GM19372 (cell line): Measurements from ENCODE around the gene RPUSD1.

Source experiments
- ATAC-seq: cut with Tn5 transposase; IDR thresholded peaks from one replicate; pipeline ENCODE4 v1.9.1; 2021; ENCODE audit warnings: mild to moderate bottlenecking, low read depth, moderate library complexity; ENCODE audit not compliant: unreplicated experiment

The RPUSD1 gene

DNA sequence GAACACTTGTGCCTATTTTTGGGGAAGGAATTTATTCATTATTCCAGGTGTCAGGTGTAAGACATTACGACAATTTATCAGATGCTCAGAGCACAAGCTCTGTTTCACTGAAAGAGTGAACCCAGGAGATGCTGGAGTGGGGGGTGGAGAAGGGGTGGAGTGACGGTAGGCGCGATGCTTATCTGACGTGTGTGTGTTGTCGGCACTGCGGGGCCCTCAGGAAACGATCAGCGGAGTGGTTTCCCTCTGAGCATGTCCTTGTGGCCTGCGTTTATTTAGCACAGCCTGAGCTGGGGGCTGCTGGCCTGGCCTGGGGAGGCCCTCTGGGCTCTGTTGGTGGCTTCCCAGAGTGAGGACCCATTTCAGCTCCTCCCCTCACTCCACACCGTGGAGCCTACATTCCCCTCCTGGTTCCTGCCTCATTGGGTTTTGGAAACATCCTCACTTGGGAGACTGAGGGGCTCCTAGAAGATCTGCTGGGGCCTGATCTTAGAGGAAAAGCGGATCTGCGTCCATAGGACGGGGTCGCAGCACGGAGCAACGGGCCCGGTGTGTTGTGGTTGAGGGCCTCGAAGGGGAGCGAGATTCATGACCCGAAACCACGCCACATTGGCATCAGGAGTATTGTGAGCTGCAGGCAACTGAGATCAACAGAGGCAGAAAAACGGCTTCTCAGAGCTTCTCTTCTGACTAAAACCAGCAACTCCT, 31.3 kb upstream of the RPUSD1 start:
- ATAC-seq = no peak

DNA sequence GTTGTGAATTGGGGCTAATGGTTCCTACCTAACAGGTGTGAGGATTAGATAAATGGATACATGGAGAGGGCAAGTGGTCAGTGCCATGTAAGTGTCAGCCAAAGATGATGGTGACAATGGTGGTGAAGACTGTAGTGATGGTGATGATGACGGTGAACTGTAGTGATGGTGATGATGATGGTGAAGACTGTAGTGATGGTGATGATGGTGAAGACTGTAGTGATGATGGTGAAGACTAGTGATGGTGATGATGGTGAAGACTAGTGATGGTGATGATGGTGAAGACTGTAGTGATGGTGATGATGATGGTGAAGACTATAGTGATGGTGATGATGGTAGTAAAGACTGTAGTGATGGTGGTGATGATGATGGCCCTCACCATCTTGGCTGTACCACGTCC, 30.4 kb upstream of the RPUSD1 start:
- no peak for ATAC-seq

DNA sequence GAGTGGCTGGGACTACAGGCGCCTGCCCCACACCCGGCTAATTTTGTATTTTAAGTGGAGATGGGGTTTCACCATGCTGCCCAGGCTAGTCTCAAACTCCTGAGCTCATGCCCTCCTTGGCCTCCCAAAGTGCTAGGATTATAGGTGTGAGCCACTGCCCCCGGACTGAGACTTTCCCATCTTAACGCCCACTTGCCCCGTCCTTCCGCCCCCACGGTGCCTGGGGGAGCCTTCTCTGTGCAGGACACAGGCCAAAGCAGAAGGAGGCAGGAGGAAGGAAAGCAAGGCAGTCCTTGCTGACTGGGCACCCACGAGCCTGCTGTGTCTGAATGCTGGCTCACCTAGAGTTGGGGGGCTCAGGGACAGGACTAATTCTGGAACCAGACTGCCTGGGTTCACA, 30.0 kb upstream of the RPUSD1 start:
- ATAC-seq = no peak

GRCh38 chr16:817001-817906, 29.1 kb upstream of the RPUSD1 start:
- no peak for ATAC-seq

DNA sequence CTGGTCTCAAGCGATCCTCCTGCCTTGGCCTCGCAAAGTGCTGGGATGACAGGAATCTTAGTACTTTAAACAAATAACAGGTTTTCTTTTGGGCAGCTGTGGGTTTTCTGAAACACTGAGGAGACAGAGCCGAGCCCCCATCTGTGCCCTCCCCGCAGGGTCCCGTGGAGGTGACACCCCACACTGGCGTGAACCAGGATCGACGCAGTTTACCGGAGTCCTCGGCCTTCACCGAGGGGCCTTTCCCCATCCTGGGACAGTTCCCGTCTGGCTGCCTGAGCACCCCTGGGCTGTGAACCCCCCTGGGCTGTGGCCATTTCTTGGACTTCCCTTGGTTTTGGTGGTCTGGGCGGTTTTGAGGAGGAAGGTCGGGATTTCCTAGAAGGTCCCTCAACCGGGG, 27.7 kb upstream of the RPUSD1 start:
- ATAC-seq = no peak

DNA sequence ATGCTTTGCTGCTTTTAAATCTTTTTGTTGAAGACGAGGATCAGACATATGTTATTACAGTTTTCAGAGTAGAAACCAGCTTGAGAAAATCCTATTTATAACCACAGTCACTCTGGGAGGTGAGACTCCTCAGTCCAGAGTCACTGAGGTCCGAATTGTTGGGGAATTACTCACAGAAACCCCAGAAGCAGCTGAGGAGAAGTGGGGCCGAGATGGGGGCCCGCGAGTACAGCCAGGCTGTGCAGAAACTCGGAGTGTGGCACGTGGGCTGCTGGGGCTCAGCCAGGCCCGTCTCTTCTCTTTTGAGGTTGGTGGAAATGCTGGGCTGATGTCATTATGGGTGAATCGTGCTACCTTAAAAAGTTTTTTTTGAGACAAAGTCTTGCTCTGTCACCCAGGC, 26.8 kb upstream of the RPUSD1 start:
- ATAC-seq = no peak

DNA sequence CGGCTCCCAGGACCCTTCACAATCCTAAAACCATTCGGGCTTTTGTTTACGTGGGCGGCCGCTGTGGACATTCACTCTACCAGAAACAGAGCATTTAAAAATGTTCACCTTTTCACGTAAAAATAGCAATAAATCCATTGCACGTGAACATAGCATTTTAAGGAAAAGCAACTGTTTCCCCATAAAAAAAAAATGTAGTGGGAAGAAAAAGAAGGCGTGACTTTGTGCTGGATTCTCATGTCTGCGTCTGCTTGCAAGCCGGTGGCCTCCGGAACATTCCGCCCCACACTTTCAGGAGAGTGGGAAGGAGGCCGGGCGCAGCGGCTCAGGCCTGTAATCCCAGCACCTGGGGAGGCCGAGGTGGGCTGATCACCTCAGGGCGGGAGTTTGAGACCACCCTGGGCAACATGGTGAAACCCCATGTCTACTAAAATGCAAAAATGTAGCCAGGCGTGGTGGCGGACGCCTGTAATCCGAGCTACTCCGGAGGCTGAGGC, 25.8 kb upstream of the RPUSD1 start:
- ATAC-seq = no peak

DNA sequence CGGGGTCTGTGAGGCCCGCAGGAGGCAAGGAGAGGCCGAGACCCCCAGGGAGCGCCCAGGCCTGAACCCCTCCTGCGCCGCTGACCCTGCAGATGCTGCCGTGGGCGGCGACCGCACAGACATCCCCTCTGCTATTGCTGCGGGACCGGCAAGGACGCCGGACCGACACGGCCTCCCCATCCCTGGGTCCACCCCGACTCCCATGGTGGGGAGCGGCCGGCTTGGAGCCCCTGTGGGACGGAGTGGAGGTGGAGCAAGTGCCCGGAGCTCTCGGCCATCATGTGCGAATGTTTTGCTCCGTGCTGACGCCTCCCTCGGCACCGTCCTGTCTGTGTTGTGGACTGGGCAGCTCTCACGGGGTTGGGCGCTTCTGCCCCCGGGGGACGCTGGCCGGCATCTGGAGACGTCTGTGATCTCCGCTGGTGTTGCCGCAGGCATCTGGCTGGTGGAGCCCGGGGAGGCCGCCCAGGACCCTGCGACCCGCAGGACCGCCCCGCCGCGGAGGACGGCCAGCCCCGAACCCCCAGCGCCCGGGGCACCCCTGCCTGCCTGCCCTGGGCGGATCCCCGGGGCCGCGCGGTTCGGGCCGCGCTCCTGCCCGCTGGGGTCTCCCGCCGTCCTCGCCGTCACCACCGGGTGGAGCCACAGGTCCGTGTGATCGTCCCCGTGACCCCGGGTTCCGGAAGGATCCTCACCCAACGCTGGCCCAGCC, 25.2 kb upstream of the RPUSD1 start:
- no peak for ATAC-seq

GRCh38 chr16:808085-808386, 19.9 kb upstream of the RPUSD1 start:
- no peak for ATAC-seq

DNA sequence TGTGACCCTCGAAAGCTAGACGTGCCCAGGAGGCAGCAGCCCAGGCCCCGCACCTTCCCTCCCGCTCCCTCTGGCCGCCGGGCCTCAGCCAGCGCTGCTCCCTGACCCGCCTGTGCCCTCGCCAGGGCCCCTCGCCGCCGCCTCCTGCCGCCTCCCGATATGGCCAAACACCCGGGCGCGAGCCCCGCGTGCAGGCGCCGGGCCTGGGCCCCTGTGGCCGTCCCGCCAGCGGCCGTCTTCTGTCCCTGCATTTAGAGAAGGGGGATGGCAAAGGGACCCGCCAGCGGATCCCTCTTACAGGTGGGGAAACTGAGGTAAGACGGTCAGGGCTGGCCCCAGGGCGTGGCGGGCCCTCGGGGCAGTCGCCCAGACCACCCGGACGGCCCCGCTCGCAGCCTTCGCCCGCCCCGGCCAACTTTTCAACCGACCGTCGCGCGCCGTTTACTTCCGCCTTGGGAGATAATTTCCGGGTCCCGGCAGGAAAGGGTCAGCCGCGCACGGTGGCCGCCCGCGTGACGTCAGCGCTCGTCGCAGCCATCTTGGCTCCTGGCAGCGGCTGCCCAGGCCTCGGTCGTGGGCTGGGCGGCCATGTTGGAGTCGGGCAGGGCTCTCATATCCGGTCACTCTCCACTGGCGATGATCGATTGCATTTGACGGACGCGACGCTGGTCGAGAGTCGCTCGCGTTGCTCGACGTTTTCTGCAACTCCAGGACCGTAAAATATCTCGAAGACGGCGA, 19.3 kb upstream of the RPUSD1 start:
- peak; percentile 89 for ATAC-seq

DNA sequence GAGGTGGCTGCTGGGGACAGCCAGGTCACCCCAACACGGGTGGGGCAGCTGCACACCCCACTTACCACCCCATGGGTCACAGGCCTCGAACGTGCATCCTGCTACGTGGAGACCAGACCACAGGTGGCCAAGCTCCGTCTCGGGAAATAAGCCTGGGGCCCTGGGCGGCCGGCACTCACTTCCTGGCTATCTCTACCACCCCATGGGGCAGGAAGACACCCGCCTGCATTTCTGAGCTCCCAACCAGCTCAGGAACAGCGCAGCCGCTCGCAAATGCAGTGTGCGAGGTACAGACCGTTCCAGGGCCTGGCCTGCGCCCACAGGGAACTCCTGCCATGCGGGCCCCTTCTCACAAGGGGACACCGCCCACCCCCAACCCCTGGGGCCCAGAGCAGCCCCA, 17.3 kb upstream of the RPUSD1 start:
- ATAC-seq = no peak

GRCh38 chr16:804193-805048, 16.2 kb upstream of the RPUSD1 start:
- no peak for ATAC-seq

DNA sequence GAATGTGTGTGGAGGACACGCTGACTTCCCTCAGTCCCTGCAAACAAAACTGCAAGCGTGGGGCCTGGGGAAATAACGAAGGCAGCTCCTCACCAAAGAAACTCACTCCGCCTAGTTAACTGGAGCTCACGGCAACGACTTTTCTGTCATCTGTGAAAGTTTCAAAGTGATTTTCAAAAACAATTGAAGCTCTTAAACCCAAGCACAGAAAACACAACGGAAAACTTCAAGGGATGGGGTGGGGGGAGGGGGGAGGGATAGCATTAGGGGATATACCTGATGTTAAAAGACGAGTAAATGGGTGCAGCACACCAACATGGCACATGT, 15.5 kb upstream of the RPUSD1 start:
- ATAC-seq = no peak

DNA sequence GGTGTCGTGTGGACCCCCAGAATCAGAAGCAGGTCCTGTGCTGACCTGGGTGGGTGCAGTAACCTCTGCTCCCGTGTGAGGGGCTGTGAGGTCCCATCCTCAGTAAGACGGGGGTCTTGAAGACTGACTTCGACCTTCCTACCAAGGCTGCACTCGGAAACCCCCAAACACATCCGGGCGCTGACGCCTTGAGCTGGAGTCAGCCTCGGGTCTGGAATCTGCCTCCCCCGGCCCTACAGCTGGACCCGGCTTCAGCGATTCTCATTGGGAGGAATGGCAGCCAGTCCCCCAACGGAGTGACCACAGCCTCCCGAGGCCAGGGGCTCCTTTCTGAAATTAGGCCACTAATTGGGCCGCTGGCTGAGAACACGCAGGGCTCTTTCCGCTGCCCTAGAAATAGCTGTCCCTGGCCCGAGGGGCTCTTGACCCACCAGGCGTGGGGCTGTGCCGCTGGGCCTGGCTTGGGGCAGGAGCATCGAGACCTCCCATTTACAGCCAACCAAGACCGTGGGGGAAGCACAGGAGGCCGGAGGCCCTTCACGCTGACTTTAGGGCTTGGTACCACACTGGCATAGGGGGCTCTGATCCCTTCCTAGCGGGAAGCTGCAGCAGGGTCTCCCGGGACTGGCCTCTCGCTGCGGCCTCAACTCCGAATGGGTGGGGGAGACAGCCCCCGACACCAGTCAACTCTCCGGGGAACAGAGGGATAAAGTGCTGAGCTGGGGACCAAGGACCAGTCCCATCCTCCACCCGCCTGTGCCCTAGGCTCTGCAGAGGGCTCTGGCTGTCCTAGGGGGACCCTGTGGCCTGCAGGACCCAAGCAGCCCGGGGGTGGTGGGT, 15.0 kb upstream of the RPUSD1 start:
- ATAC-seq = no peak

DNA sequence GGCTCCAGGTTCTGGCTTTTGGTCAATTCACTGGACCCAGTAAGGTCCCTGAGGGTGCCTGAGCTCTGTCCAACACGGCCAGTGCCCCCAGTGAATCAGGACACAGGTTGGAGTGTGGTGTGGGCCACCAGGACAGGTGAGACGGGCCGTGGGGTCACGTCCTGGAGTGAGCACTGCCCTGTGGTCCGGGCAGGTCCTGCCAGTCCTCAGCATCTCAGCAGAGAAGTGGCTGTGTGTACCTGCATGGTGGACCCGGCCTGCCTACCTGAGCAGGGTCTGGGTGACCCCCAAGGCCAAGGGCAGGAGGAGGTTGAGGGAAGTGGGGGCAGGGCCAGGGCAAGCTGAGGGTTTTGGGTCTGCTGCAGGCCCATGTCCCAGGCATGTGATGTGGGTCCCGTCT, 14.3 kb upstream of the RPUSD1 start:
- no peak for ATAC-seq

- no peak for ATAC-seq
Measured at GRCh38 chr16:801584-802363, 13.6 kb upstream of the RPUSD1 start.

DNA sequence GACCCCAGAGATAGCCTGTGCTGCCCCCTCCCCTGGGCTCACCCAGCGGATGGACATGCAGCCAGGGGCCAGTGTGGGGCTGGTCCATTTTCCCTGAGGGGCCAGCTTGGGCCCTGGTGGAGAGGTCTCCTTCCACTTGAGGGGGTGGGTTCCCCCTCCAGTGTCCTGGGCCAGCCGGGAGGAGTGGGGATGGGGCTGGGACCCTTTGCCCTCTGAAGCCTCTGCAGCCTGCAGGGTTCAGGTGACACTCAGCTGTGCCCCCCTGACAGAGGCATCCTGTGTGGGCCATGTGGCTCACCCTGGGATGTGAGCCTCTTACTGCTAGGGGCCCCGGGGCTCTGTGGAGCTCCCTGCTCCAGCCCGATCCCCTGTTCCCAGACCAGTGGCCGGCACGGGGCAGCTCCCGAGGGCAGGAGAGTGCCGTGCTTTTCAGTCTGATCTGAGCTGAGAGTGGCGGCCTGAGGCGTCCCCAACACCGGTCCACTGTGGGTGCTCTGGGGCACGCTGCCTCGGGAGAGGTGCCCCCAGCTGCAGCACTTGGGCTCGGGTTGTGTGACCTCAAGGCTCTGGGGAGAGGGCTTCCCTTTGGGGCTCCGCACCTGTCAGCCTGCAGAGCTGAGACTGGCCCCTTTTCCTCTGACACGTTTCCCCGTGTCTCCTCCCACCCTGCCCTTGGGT, 12.8 kb upstream of the RPUSD1 start:
- no peak for ATAC-seq
